GM11168 (cell line): Measurements from ENCODE around the gene RAB10.
"Not testable (repeated sequence)": the region's sequence is repeated elsewhere in the genome, so short reads cannot be mapped to it uniquely, and the experiment has no call there.

Source experiments
- in situ Hi-C: fragments of 300-500 bp; cut with MboI; formaldehyde crosslinking; loops from one replicate; pipeline ENCODE4 v1.12.0; 2022; ENCODE audit warnings: low sequenced_read_pairs; ENCODE audit not compliant: unreplicated experiment

The RAB10 gene

GRCh38 chr2:26052740-26053139, 18.9 kb downstream of the RAB10 start:
- in situ Hi-C loops = no loop called here

DNA sequence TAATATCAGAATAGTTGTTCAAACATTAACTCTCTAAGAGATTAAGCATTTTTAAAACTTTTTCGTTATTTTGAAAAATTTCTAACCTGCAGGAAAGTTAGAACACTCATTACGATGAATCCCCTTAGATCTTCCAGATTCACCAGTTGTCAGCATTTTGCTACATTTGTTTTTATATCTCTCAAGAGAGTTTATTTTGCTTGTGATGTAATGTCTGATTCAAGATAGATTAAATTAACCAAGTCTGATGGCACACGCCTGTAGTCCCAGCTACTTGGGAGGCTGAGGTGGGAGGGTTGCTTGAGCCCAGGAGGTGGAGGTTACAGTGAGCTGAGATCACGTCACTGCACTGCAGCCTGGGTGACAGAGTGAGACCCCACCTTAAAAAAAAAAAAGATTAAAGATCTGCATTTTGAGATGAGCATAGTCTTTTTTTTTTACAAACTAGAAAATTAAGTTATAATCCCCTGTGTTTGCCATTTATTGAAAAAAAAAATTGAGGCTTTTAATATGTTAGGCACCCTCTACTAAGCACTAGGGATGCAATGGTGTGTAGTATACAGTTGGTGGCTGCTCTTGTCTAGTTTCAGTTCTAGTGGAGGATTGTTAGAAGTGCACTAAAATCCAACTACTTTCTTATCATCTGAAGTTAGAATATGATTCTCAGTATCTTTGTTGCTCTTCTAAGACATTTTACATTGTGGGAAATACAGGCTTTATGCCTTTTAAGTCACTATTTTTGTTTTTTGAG, 20.9 kb downstream of the RAB10 start:
- in situ Hi-C loops = no loop called here

- in situ Hi-C loops = no loop called here
Measured at GRCh38 chr2:26058390-26058789, 24.5 kb downstream of the RAB10 start.

DNA sequence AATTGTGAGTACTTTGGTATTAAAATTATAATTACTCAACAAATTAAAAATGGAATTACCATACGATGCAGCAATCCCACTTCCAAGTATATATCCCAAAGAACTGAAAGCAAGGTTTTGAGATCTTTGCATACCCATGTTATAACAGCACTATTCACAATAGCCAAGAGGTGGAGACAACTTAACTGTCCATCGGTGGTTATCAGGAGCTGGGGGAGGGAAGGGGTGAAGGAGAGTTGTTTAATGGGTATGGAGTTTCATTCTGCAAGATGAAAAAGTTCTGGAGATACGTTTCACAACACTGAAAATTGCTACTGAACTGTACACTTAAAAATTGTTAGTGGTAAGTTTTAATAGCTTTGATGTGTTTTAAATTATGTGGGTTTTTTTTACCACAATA, 25.7 kb downstream of the RAB10 start:
- in situ Hi-C loops = no loop called here

GRCh38 chr2:26061539-26061938, 27.7 kb downstream of the RAB10 start:
- in situ Hi-C loops = no loop called here

DNA sequence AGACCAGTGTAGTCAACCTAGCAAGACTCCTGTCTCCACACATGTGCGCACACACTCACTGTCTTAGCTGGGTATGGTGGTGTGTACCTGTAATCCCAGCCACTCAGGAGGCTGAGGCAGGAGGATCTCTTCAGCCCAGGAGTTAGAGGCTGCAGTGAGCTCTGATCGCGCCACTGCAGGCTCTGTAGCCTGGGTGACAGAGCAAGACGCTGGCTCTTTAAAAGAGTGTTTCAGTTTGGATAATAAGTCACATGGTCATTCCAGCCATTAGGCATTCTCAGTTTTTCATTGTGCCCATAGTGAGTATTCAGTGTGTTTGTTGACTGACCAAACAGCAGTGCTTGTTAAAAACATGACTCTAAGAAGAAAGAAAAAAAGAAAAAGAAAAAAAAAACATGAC, 31.0 kb downstream of the RAB10 start:
- in situ Hi-C loops = no loop called here

- in situ Hi-C loops = no loop called here
Measured at GRCh38 chr2:26067186-26067974, 33.5 kb downstream of the RAB10 start.

DNA sequence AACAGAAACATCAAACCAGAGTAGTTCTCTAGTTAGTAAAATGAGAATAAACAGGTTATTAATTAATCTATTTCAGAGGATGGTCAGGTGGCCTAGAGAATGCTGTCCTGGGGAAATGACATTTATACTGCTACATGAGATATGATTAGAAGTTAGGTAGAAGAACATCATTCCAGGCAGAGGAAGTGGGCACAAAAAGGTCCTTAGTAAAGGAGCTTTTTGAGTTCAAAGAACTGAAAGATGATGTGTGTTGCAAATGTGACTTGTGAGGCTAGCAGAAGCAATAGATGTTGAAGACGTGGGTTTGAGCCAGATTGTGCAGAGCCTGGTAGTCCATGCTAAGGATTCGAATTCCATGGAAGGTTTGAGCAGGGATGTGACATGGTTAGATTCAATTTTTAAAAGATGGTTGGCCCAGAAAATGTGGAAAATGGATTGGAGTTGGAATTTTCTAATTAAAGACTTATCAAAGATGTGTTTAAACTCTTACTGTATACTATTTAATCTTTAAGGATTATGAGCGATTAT, 34.2 kb downstream of the RAB10 start:
- in situ Hi-C loops = no loop called here

DNA sequence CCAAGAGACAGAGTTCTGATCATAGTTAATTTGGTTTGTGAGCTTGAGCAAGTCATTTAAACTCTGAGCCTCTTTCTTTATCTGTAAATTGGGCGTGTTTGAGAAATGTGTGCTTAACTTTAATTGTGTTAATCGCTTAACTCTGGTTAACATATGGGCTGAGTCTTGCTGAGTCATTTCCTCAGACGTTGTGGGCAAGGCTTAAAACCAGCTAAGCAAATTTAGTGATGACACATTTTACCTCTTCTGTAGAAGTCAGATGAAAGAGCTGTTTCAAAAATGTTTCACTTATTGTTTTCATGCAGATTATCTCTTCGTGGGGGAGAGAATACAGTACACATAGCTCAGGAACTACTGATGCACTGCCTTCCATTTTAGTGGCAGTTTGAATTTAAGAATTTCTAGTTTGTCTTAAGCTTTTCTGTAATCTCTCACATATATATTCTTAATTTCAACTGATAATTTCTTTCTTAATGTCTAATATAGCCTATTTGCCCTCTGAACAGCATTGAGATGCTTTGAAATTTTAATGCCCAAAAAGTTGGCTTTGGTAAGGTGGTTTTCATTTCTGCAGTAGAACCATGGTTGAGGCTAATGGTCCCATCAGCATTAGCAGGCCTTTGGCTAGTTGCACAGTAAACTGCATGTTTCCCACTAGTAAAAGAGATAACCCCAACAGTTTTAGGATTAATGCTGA, 34.9 kb downstream of the RAB10 start:
- in situ Hi-C loops = no loop called here

GRCh38 chr2:26070730-26071129, 36.8 kb downstream of the RAB10 start:
- in situ Hi-C loops = no loop called here

DNA sequence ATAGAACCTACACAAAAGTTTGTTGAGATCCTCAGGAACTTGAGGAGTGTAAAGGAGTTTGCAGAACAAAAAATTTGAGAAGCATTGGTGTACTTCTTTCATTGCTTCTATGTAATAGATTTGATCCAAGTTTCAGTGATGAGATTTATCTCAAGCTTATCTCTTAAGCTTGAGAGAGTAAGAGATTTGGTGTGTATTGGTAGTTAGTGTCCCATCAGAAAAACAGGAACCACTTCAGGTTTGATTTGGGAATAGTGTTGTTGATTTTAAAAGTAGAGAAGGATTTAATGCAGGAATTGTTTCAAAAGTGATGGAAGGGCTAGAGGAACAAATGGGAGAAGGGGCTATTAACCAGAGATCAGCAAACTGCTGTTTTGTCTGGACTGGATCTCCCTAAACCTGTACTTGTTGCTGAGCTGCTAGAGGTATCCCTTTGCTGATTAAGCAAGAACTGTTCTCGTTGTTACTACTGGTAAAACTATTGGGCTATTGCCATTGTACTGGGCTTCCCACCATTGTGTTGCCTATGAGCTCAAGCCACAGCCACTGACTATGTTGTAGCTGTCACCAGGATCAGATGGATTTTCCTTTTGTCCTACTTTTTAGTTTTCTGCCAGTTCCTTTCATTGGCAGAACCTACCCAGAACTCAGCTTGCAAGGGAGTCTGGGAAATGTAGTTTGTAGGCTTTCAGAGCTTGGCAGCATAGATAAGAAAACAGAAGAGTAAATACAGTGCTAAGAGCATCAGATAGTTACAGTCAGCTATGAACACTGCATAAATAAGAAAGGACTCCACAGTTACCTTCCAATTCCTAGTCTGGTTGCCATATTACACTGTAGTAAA, 39.3 kb downstream of the RAB10 start:
- in situ Hi-C loops = no loop called here

- in situ Hi-C loops = no loop called here
Measured at GRCh38 chr2:26073830-26074229, 39.9 kb downstream of the RAB10 start.

GRCh38 chr2:26074676-26075075, 40.8 kb downstream of the RAB10 start:
- in situ Hi-C loops = no loop called here

DNA sequence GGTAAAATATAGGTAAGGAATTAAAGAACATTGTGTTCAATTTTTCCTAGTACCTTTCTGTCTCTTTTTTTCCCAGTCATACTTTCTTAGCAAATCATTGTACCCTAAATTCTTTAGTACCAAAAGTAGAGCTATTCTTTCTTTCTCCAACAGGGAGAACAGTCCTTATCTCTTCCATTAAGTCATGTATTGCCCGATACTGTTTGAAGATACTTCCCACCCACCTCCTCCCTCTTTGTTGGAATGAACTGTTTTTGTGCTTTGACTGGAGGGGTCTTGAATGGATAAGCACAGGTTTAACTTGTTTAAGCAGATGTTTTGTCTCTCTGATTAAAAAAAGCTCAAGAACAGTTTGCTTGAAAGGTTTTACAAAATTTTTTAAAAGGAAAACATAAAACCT, 41.3 kb downstream of the RAB10 start:
- in situ Hi-C loops = no loop called here

GRCh38 chr2:26076001-26076587, 42.2 kb downstream of the RAB10 start:
- in situ Hi-C loops = no loop called here

- in situ Hi-C loops = no loop called here
Measured at GRCh38 chr2:26077291-26077690, 43.4 kb downstream of the RAB10 start.

- in situ Hi-C loops = no loop called here
Measured at GRCh38 chr2:26078939-26079338, 45.1 kb downstream of the RAB10 start.

GRCh38 chr2:26080356-26080755, 46.5 kb downstream of the RAB10 start:
- in situ Hi-C loops = no loop called here

DNA sequence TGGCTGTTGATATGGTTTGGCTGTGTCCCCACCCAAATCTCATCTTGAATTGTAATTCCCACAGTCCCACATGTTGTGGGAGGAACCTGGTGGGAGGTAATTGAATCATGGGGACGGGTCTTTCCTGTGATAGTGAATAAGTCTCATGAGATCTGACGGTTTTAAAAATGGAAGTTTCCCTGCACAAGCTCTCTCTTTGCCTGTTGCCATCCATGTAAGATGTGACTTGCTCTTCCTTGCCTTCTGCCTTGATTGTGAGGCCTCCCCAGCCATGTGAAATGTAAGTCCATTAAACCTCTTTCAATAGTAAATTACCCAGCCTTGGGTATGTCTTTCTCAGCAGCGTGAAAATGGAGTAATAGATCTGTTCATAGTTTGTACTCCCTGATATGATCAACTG, 47.0 kb downstream of the RAB10 start:
- in situ Hi-C loops = not testable (repeated sequence)

- in situ Hi-C loops = no loop called here
Measured at GRCh38 chr2:26081556-26081955, 47.7 kb downstream of the RAB10 start.
